ENCODE results near the gene CCDC43.
A peak's percentile ranks its signal among the peaks of the same experiment; 100 is the strongest.
"Not testable (repeated sequence)": the region's sequence is repeated elsewhere in the genome, so short reads cannot be mapped to it uniquely, and the experiment has no call there.

Gene CCDC43

DNA sequence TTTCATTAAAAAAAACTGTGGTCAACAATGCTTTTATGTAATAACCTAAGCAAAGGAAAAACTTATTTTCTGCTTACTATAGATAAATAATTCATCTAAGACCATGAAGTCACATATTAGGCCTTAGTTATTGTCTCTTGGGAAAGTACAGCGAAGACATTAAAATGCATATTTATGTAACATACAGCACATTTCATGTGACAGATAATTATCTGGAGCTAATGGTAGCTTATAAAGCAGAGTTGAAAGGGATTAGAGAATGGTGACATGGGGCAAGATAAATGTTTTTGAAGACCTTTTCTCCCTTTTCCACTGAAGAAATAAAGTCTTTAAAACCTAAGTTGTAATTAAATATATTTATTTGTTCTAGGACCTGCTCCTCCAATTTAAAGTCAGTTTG is 23.6 kb downstream of the CCDC43 start:
- DNase-seq = no peak

DNA sequence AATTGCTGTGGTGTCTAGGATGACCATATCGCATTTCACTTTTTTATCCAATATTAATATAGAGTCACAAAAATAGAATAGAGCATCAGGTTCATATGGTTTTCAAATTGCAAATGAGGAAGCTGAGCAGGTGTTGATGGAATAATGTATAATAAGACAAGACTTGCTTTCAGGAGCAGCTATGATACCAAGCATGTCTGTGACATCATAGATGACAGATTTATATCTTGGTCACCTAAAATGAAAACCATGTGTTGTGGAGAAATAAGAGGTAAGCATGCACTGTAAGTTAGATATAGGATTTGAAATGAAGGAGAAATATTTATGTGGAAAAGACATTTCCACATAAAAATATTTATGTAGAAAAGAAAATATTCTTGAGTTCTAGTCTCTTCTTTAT is 24.7 kb downstream of the CCDC43 start:
- DNase-seq = no peak

DNA sequence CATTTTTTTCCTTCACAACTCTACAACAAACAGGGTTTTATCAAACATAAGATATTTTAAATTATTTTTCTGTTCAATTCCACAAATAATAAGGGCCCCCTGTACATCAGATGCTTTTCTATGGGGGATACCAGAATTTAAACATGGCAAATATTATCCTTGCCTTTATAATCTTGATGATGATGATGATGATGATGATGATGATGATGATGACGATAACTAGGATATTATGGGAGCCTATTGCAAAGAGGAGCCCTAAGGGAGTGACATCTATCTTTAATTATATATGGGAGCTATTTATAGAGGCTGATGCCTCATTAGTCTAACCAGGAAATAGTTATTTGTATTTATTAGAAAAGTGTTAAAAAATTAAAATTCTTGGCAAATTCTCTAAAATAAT is 26.5 kb downstream of the CCDC43 start:
- no peak for DNase-seq

DNA sequence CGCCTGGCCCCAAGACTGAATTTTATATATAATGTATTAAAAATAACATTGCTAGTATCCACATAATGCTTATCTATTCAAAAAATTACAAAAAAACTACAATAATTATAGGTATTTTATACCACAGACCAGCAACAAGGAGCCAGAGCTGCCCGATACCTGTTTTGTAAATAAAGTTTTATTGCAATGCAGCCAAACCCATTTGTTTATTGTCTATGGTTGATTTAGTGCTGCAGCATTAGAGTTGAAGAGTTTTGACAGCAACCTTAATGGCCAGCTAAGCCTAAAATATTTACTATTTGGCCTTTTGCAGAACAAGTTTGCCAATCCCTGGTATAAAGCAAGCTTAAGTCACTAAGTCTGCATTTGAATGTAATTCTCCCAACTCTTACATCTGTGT is 27.7 kb downstream of the CCDC43 start:
- DNase-seq = no peak

DNA sequence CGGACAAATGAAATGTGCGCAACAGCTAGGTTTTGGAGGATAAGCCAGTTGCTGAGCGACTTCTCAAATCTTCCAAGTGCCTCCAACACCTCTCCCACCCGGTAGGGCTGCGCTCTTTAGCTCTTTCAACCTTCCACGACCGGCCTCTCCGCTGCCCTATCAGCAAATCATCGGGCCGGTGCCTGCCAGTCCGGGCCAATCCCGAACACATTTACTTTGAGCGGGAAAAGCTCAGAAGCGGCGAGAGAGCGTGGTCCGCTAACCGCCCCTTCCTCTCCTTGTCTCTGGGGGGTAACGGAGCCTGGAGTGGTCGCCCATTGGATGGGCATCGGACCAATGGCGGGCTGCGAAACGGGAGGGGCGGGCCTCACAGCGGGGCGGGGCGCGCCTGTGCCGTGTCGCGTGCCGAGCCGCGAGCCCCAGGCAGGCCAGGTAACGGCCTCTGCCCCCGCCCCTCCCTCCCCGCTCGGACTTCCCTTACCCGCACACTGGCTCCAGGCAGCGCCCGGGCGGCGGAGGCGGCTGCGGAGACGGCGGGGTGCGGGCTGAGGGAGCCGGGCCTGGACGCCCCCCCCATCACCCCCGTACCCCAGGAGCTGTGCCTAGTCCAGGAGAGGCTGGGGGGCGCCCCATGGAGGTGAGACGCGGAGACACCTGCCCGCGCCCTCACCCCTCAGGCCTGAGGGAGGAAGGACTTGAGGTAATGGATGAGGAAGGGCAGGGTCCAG is 33.4 kb downstream of the CCDC43 start, which contains the start of gene MEIOC:
TSS of gene MEIOC (plus strand) at position 486 of the 728 bp plus-strand sequence. CDS start at position 632, 146 bp downstream.
- DNase-seq = peak; percentile 60

DNA sequence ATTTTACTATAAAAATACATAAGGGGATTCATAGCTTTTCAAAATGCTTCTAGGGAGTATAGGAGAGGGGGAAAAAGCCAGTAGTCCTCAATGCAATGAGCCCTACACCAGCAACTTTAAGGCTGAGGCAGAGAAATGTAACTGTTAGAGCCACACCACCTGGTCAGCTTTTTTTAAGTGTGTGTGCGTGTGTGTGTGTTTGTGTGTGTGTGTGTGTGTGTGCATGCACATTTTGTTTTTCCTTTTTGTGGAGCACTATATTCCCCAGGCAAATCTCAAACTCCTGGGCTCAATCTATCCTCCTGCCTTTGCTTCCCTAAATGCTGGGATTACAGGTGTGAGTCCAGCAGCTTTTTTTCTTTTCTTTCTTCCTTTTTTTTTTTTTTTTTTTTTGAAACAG is 35.6 kb downstream of the CCDC43 start:
- DNase-seq = no peak

DNA sequence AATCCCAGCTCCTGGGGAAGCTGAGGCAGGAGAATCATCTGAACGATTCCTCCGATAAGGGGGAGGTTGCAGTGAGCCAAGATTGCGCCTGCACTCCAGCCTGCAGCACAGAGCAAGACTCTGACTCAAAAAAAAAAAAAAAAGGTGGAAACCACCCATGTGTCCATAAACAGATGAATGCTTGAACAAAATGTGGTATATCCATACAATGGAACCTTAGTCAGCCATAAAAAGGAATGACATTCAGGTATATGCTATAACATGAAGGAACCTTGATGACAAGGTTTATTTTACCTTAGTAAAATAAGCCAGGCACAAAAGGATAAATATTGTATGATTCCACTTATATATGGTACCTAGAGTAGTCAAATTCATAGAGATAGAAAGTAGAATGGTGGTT is 36.2 kb downstream of the CCDC43 start:
- no peak for DNase-seq

DNA sequence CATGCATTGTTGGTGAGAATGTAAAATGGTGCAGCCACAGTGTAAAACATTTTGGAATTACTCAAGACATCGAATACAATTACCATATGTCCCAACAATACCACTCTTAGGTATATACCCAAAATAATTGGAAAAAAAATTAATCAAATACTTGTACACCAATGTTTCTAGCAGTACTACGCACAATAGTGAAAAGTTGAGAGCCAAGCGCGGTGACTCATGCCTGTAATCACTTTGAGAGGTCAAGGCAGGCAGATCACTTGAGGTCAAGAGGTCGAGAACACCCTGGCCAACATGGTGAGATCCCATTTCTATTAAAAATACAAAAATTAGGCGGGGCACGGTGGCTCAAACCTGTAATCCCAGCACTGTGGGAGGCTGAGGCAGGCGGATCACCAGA is 36.8 kb downstream of the CCDC43 start:
- no peak for DNase-seq

DNA sequence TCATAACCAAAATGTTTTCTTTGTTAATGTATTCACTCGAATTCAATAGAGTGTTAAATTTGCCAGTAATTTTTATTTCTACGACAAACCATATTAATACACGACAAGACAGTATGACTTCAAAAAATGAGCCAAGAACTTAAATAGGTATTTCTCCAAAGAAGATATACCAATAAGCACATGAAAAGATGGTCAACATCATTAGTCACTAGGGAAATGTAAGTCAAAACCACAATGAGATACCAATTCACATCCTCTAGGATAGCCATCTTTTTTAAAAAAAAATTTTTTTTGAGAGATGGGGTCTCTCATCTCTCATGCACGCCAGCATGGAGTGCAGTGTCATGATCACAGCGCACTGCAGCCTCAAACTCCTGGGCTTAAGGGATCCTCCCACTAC is 38.3 kb downstream of the CCDC43 start:
- DNase-seq = no peak

DNA sequence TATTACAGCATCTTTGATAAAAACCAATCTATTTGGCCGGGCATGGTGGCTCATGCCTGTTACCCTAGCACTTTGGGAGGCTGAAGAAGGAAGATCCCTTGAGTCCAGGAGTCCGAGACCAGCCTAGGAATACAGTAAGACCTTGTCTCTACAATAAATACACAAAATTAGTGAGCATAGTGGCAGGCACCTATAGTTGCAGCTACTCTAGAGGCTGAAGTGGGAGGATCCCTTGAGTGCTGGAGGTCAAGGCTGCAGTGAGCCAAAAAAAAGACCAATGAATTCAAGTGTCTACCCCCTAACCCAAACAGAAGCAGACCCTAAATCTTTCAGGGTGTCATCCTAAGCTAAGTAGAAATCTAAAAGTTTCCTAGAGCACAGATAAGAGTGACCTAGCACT is 40.6 kb downstream of the CCDC43 start:
- DNase-seq = no peak

DNA sequence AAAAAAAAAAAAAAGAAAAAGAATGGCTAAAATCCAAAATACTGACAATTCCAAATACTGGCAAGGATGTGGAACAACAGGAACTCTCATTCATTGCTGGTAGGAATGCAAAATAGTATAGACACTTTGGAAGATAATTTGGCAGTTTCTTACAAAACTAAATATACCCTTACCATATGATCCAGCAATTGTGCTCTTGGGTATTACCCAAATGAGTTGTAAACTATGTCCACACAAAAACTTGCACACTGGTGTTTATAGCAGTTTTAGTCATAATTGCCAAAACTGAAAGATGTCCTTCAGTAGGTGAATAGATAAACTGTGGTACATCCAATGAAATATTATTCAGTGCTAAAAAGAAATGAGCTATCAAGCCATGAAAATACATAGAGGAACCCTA is 41.8 kb downstream of the CCDC43 start:
- no peak for DNase-seq

DNA sequence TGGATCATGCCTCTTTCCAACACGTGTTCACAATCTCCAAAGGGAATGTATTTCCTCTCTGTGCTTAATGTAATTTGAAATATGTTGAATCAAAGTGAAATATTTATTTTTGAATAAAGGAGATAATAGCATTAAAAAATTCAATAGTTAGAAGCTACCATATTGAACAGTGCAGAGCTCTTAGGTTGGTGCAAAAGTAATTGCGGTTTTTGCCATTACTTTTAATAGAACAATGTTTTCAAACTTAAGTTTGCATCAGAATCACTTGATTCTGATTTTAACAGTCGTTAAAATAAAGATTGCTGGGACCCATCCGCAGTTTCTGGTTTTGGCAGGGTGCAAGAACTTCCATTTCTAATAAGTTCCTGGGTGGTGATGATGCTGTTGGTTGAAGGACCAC is 43.3 kb downstream of the CCDC43 start:
- no peak for DNase-seq

DNA sequence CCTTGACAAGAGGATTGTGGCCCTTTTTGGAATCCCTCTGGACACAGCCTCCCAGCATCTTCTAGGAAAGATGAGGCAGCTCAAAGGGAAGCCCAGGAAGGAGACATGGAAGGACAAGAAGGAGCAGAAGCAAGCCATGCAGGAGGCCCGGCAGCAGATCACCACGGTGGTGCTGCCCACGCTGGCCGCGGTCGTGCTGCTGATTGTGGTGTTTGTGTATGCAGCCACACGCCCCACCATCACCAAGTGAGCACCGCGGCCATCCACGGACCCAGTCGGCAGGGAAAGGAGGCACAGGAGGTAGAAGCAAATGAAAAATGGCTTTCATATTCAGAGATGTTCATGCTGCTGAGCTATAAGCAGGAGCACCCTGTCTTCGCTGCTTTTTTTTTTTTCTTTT is 44.2 kb downstream of the CCDC43 start:
- DNase-seq = no peak

DNA sequence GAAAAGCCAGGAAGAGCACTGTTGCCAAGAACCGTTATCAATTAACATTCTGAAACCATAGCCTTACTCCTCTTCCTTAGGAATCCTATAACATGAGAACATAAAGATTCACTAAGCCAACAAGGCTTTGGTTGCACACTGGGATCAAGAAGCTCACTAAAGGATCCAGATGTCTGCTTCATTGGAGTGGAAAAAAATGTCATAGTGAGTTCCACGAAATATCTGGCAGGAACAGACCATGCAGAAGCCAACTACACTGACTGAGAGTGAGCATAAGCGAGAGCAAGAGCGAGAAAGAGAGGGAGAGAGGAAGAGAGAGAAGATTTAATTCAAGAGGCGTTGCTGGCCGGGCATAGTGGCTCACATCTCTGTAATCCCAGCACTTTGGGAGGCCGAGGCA is 46.7 kb downstream of the CCDC43 start:
- DNase-seq = peak; percentile 85

DNA sequence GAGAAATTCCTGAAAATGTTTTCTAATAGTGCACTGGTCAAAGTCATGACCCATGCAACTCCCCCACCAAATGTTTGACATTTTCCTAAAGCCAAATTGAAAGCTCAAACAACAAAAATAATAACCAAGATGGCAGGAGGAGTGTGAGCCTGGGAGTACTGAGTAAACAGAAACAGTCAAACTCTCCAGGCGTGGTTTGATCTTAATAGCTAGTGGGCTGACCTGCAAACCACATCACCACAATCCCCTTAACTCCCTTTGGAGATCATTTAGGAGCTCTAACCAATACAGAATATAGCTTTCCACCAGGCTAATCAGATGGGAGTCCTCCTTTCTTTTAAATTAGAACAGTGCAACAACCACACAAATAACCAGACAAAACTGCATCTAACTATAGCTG is 52.5 kb downstream of the CCDC43 start:
- DNase-seq = no peak

DNA sequence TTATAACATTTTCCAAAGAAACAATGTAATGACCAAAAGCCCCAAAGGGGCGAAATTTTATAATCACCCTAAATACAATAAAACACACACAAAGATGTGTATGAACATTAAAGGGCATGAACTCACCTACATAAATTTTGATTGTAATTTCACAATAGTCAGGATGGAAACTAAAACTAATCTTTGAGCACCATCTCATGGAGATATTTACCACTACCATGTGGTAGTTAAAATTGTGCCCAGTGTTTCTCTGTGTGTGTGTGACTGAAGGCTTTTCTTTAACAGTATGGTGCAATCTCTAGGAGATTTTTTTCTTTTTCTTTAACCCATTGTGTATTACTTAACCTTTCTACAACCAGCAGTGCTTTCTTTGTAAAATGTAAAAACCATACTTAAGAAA is 53.0 kb downstream of the CCDC43 start:
- no peak for DNase-seq

DNA sequence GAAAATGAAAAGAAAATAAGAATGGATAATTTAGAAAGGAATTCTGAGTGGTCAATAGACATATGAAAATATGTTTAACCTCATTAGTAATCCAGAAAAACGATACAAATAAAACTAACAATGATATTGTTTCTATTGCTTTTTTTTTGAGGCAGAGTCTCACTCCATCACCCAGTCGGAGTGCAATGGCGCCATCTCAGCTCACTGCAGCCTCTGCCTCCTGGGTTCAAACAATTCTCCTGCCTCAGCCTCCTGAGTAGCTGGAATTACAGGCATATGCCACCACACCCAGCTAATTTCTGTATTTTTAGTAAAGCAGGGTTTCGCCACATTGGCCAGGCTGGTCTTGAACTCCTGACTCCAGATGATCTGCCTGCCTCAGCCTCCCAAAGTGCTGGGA is 55.2 kb downstream of the CCDC43 start:
- not testable (repeated sequence) for DNase-seq

DNA sequence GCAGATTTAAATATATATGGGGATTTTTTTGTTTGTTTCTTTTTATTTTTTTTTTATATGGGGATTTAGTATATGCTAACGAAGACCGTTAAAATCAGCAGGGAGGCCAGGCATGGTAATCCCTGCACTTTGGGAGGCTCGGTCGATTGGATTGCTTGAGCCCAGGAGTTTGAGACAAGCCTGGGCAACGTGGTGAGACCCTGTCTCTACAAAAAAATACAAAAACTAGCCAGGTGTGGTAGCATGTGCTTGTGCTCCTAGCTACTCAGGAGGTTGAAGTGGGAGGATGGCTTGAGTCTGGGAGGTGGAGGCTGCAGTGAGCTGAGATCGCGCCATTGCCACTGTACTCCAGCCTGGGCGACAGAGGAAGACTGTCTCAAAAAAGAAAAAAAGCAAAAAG is 55.6 kb downstream of the CCDC43 start:
- no peak for DNase-seq

DNA sequence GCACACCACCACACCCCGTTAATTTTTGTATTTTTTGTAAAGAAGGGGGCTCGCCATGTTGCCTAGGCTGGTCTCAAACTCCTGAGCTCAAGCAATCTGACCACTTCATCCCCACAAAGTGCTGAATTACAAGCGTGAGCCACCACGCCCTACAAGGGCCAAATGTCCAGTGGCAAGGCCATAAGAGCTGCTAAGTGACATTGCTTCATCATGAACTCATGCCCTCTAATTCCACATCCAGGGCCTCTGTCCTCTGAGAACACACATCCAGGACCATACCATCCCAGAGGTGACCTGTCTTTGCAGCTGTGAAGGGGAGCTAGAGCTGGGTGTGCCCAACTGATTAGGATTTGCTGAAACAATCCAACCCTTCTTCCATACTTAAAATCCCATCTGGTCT is 58.9 kb downstream of the CCDC43 start:
- DNase-seq = no peak

DNA sequence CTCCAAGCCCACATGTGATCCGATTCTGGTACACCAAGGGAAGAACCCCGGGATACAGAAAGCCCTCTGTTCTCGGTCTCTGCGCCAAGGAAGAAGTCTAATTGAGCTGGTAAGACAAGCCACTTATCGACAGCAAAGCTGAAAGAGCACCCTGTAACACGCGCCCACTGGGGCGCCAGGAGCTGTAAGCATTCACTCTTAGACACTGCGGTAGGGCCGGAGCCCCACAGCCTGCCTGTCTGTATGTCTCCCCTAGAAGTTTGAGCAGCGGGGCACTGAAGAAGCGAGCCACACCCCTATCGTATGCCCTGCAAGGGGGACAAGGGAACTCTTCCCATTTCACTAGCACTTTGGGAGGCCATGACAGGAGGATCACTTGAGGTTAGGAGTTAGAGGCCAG is 60.3 kb downstream of the CCDC43 start:
- no peak for DNase-seq

DNA sequence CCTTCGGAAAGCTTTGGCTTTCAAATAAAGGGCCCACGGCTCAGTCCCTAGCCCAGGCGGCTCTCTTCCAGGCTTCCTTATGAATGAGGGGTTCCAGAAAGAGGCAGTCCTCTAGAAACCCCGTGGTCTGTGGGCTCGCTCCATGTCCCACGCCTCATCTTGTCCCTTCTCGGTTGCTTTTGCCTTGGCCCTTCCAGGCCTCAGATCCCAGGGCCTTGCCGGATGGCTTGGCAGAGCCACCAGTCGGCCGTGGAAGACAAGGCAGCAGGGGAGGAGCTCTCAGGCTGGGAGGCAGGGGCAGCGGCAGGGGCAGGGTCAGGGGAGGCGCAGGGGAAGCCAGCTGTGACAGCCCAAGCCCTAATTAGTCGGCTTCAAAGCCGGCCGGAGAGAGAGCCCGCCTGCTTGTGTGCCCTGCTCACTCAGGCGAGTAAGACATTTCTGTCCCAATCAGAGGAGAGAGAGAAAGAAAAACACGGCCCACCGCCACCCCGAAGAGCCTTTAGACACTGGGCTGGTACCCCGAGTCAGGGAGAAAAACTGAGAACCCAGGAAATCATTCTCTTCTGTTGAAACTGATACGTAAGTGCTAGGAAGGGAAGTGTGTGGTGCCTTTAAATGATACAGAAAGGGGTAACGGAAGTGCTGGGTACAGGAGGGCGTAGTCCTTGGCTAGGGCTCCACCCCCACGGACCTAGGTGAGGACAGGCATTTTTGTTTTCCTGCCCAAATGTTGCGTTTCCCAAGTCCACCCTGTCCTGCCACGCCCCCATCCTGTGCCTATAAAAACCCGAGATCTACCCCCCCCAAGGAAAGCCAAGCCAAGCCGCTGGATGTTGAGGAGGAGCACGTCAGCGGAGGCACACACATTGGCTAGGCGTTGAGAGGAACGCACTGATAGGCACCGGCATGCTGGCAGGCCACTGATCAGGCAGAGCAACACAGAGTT is 61.1 kb downstream of the CCDC43 start:
- DNase-seq = peak; percentile 73

DNA sequence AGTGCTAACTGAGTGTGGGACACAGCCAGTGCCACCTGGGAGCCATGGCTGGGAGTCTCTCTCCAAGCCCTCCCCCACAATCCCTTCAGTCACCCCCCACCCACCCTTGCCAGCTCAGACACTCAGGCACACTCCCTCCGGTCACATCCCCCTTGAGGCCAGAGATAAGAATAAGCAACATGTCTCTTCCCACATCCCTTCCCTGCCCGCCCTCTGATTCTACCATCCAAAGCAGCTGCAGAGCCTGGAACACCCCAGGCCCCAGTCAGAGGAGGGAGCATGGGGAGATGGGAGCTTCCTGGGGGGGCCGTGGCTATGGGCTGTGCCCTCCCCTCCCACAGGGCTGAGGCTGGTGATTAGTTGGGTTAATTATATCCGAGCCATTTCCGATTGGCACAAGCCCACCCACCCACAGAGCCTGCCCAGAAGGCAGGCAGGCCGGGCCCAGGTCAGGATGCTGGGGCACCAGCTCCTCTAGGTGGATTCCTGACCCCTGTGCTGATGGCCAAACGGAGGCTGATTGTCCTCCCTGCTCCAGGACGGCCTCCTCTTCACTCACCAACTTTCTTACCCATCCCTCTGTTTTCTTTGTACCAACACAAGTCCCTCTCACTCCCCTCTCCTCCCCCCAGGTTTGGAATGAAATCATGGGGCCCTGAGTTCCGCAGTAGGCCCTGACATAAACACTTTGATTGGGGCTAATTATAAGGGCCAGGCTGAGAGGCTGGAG is 61.9 kb downstream of the CCDC43 start:
- DNase-seq = no peak

Measured in femur (tissue), 1 donor.